Lower leg skin (tissue), 4 donors: ENCODE results near the gene GPRC5B. TPM values are rescaled to one million over a fixed set of nuclear protein-coding genes. Genes with fewer than 3 reads are reported as not detected.

ENCODE experiments used
- DNase-seq, 2 donors: peaks; one replicate each; pipeline ENCODE4 v3.0.0-alpha.2; 2019; ENCODE audit warnings: low spot score in 2 of 2
- H3K4me3 ChIP-seq: fragments of 200-600 bp; sonication (generic); 2 replicates; pipeline ENCODE4 v1.5.1; 2017; ENCODE audit warnings: mild to moderate bottlenecking, low read depth; ENCODE audit not compliant: poor library complexity, severe bottlenecking
- POLR2A ChIP-seq, 2 donors: fragments of 450-650 bp; IDR thresholded peaks; one replicate each; pipeline ENCODE4 v1.6.1; 2016 to 2017; ENCODE audit warnings: antibody characterized with exemption in 2 of 2, mild to moderate bottlenecking in 1 of 2, moderate library complexity in 1 of 2
- WGBS, 2 donors: methylation state at CpG; one replicate each; pipeline ENCODE4 v1.1.5; 2018; 5-methylcytosine and 5-hydroxymethylcytosine counted together
- intact Hi-C: fragments of 100-400 bp; cut with DNase I; formaldehyde crosslinking; loops from one replicate; pipeline ENCODE4 v1.15.0; 2023; ENCODE audit warnings: low total_unique reads
- total RNA-seq, 4 donors: library from RNA; depleted of rRNA; stranded (reverse); fragments of >200 nt; gene quantifications; one replicate each; pipeline ENCODE4 v1.1.0, GENCODE V29; 2016
- TF ChIP-seq, protein P1 (sequence below), 3 donors: fragments of 450-650 bp; IDR thresholded peaks; one replicate each; pipeline ENCODE4 v1.5.1; 2016; ENCODE audit warnings: antibody characterized with exemption in 3 of 3, mild to moderate bottlenecking in 3 of 3, moderate library complexity in 2 of 3

The GPRC5B gene
- total RNA-seq, 4 donors from 2014 or later, result 5.0 to 16.6 (median 9.5) TPM

- no peak overlapping the region for H3K4me3 ChIP-seq
- no peak for DNase-seq
- WGBS, 2 donors, result 67 to 70% methylated on average over 21 of the region's 21 CpGs
- intact Hi-C loops, result no loop called here
- TF ChIP-seq, protein P1, sequence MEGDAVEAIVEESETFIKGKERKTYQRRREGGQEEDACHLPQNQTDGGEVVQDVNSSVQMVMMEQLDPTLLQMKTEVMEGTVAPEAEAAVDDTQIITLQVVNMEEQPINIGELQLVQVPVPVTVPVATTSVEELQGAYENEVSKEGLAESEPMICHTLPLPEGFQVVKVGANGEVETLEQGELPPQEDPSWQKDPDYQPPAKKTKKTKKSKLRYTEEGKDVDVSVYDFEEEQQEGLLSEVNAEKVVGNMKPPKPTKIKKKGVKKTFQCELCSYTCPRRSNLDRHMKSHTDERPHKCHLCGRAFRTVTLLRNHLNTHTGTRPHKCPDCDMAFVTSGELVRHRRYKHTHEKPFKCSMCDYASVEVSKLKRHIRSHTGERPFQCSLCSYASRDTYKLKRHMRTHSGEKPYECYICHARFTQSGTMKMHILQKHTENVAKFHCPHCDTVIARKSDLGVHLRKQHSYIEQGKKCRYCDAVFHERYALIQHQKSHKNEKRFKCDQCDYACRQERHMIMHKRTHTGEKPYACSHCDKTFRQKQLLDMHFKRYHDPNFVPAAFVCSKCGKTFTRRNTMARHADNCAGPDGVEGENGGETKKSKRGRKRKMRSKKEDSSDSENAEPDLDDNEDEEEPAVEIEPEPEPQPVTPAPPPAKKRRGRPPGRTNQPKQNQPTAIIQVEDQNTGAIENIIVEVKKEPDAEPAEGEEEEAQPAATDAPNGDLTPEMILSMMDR (IDR thresholded peaks at IDR 0.05), result no peak
- no peak for TF ChIP-seq POLR2A (IDR thresholded peaks at IDR 0.05)
These were observed 24.2 kb downstream of the GPRC5B start for GRCh38 chr16:19860166-19861041.

GRCh38 chr16:19859603-19860002 lies 25.0 kb downstream of the GPRC5B start:
- no peak overlapping the region for H3K4me3 ChIP-seq
- WGBS, 2 donors, result 91 to 93% methylated on average over 4 of the region's 4 CpGs
- TF ChIP-seq, protein P1 (IDR thresholded peaks at IDR 0.05), result no peak
- no peak for TF ChIP-seq POLR2A (IDR thresholded peaks at IDR 0.05)
- intact Hi-C loops, result no loop called here
- no peak for DNase-seq

DNA sequence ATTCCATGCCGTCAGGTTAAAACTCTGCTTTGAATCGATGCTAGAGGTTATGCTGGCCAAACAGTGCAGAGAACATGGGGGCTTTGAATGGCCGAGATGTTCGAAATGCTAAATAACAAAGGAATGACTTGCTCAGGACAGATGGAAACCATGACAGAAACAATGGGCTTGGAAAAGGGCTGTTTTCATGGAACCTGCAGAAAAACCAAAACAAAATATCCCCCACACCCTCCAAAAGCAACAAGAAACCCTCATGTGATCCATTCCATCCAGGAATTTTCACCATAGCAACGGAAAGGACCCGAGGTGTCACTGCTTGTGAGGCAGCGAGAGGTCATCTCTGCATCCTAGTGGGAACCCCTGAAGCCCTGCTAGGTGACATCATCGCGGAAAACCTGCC lies 25.5 kb downstream of the GPRC5B start:
- intact Hi-C loops, result no loop called here
- TF ChIP-seq POLR2A (IDR thresholded peaks at IDR 0.05), result no peak
- TF ChIP-seq, protein P1 (IDR thresholded peaks at IDR 0.05), result no peak
- no peak for DNase-seq
- WGBS, 2 donors, result 94 to 96% methylated on average over 9 of the region's 9 CpGs
- H3K4me3 ChIP-seq, result no peak overlapping the region

DNA sequence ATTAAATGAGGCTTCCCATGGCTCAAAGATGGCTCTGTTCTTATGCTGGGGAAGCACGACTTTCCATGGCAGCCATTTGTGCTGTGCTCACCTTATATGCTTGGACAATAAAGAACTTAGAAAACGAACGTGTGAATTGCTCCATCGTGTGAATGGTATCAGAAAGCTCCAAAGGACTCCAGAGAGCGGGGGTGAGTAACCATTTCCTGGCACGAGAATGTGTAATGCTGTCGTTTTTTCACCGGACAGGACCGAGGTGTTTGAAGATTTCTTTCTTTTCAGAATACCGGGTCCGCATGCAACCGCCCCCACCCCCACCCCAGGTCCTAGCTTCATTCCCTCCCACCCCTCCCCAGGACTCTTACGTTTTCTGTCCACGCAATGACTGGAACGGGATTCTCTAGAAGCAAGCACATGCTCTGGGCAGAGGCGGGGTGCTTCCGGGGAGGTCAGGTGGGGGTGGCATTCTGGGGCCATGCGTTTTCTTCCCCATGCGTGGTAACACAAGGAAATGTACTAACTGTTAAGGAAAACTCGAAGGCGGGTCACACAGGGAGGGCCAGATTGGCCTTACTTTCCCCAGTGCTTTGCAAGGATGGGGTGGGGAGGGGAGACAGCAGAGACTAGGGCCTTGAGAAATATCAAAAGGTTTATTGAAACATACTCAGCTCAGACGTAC lies 26.2 kb downstream of the GPRC5B start:
- no peak for TF ChIP-seq POLR2A (IDR thresholded peaks at IDR 0.05)
- TF ChIP-seq, protein P1 (IDR thresholded peaks at IDR 0.05), result no peak
- intact Hi-C loops, result no loop called here
- no peak overlapping the region for H3K4me3 ChIP-seq
- DNase-seq, result no peak
- 80 to 84% methylated on average over 22 of the region's 22 CpGs for WGBS, 2 donors

- TF ChIP-seq, protein P1 (IDR thresholded peaks at IDR 0.05), result no peak
- TF ChIP-seq POLR2A (IDR thresholded peaks at IDR 0.05), result no peak
- WGBS, 2 donors, result 73 to 74% methylated on average over 16 of the region's 16 CpGs
- DNase-seq, result no peak
- no peak overlapping the region for H3K4me3 ChIP-seq
- intact Hi-C loops, result no loop called here
These were observed 26.9 kb downstream of the GPRC5B start for GRCh38 chr16:19857593-19858339.
